Measurements from ENCODE around the gene RABEP2. TPM values are rescaled to one million over a fixed set of nuclear protein-coding genes. Genes with fewer than 3 reads are reported as not detected.

Gene RABEP2
- total and polyA plus RNA-seq, 2 donors, result 12.6 to 21.2 TPM

- H3K4me1 ChIP-seq (ENCODE audit: control insufficient read depth in 2 of 2, insufficient read depth in 2 of 2, low read length in 2 of 2), result peaks cover 11 to 46% of the 10 kb centered on the region in 2 donors
- peak overlapping the region; percentile 68 to 78 for H3K4me3 ChIP-seq (ENCODE audit: low read length in 2 of 2)
- WGBS, result 45% methylated on average over 11 of the region's 11 CpGs
- H3K27ac ChIP-seq (ENCODE audit: low read depth in 1 of 2, low read length in 1 of 2), result no peak overlapping the region
- peaks cover 0 to 8% of the 10 kb centered on the region in 2 donors for H3K9me3 ChIP-seq (ENCODE audit: control insufficient read depth in 2 of 2, insufficient read depth in 1 of 2, low read length in 1 of 2)
- H3K27me3 ChIP-seq (ENCODE audit: control insufficient read depth in 2 of 2, insufficient read depth in 1 of 2, low read length in 1 of 2), result peaks cover 0 to 12% of the 10 kb centered on the region in 2 donors
- H3K36me3 ChIP-seq (ENCODE audit: control insufficient read depth in 2 of 2, insufficient read depth in 2 of 2, low read length in 1 of 2), result peaks cover 0 to 2% of the 10 kb centered on the region in 2 donors
- no peak for DNase-seq (ENCODE audit: low read depth in 6 of 9, low spot score in 9 of 9)
These were observed 44.5 kb downstream of the RABEP2 start for GRCh38 chr16:28880589-28880915.

GRCh38 chr16:28879841-28880588, 45.0 kb downstream of the RABEP2 start:
- peak overlapping the region in 1 of 2 donors; percentile 25 for H3K27ac ChIP-seq (ENCODE audit: low read depth in 1 of 2, low read length in 1 of 2)
- DNase-seq (ENCODE audit: low read depth in 6 of 9, low spot score in 9 of 9), result peak; percentile 56 to 92 (median 77)

DNA sequence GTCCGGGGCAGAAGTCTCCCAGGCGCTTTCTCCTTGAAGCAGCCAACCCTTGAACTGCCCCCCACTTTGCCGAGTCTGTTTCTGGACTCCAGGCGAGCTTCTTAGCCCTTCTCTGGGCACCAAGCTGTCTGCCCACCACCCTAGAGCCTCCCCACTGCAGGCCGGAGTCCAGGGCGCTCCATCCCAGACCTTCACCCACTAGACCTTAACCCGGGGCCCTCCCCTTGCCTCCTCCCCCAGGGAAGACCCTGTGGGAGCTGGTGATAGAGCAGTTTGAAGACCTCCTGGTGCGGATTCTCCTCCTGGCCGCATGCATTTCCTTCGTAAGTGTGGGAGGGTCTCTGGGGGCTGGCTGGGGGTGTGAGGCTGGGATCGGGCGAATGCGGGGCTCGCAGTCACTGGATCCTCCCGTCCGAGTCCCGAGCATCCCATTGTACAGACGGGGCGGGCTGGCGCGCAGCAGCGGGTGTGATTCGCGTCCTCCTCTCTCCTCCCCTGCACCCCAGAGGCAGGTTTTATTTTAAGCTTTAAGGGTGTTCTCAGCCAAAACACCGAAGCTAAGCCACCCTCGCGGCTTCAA, 45.7 kb downstream of the RABEP2 start:
- Histone ChIP-seq H3K9me3 (ENCODE audit: control insufficient read depth in 2 of 2, insufficient read depth in 1 of 2, low read length in 1 of 2) (peaks cover 0 to 8% of the 10 kb centered on the region in 2 donors), H3K4me3 (ENCODE audit: low read length in 2 of 2) (peak overlapping the region; percentile 68 to 78), H3K27me3 (ENCODE audit: control insufficient read depth in 2 of 2, insufficient read depth in 1 of 2, low read length in 1 of 2) (peaks cover 0 to 12% of the 10 kb centered on the region in 2 donors), H3K27ac (ENCODE audit: low read depth in 1 of 2, low read length in 1 of 2) (peak overlapping the region in 1 of 2 donors; percentile 25), H3K36me3 (ENCODE audit: control insufficient read depth in 2 of 2, insufficient read depth in 2 of 2, low read length in 1 of 2) (peaks cover 5 to 8% of the 10 kb centered on the region in 2 donors), H3K4me1 (ENCODE audit: control insufficient read depth in 2 of 2, insufficient read depth in 2 of 2, low read length in 2 of 2) (peaks cover 11 to 46% of the 10 kb centered on the region in 2 donors)
- whole genome bisulfite sequencing, result 7% methylated on average over 27 of the region's 27 CpGs
- no peak for DNase-seq (ENCODE audit: low read depth in 6 of 9, low spot score in 9 of 9)

More at GRCh38 chr16:28879841-28880588, 45.0 kb downstream of the RABEP2 start:
- peaks cover 0 to 8% of the 10 kb centered on the region in 2 donors for H3K9me3 ChIP-seq (ENCODE audit: control insufficient read depth in 2 of 2, insufficient read depth in 1 of 2, low read length in 1 of 2)
- peaks cover 0 to 12% of the 10 kb centered on the region in 2 donors for H3K27me3 ChIP-seq (ENCODE audit: control insufficient read depth in 2 of 2, insufficient read depth in 1 of 2, low read length in 1 of 2)
- peaks cover under 1 to 6% of the 10 kb centered on the region in 2 donors for H3K36me3 ChIP-seq (ENCODE audit: control insufficient read depth in 2 of 2, insufficient read depth in 2 of 2, low read length in 1 of 2)
- WGBS, result 2% methylated on average over 66 of the region's 66 CpGs
- H3K4me1 ChIP-seq (ENCODE audit: control insufficient read depth in 2 of 2, insufficient read depth in 2 of 2, low read length in 2 of 2), result peaks cover 11 to 46% of the 10 kb centered on the region in 2 donors
- H3K4me3 ChIP-seq (ENCODE audit: low read length in 2 of 2), result peak overlapping the region; percentile 68 to 78

GRCh38 chr16:28878083-28878926, 46.7 kb downstream of the RABEP2 start, which contains the start of gene ATP2A1:
Gene ATP2A1, plus strand, starts transcription at chr16:28878488. Its CDS starts 184 bp downstream, at chr16:28878672.
- Histone ChIP-seq H3K27me3 (ENCODE audit: control insufficient read depth in 2 of 2, insufficient read depth in 1 of 2, low read length in 1 of 2) (peaks cover 0 to 12% of the 10 kb centered on the region in 2 donors), H3K27ac (ENCODE audit: low read depth in 1 of 2, low read length in 1 of 2) (no peak within 1 kb of the TSS), H3K4me3 (ENCODE audit: low read length in 2 of 2) (peak within 1 kb of the TSS; percentile 68 to 78), H3K9me3 (ENCODE audit: control insufficient read depth in 2 of 2, insufficient read depth in 1 of 2, low read length in 1 of 2) (peaks cover 0 to 8% of the 10 kb centered on the region in 2 donors), H3K4me1 (ENCODE audit: control insufficient read depth in 2 of 2, insufficient read depth in 2 of 2, low read length in 2 of 2) (peaks cover 11 to 44% of the 10 kb centered on the region in 2 donors), H3K36me3 (ENCODE audit: control insufficient read depth in 2 of 2, insufficient read depth in 2 of 2, low read length in 1 of 2) (peaks cover 12 to 18% of the 10 kb centered on the region in 2 donors)
- 92% methylated on average over 25 of the region's 25 CpGs for WGBS
- no peak for DNase-seq (ENCODE audit: low read depth in 6 of 9, low spot score in 9 of 9)

- no peak overlapping the region for H3K27ac ChIP-seq (ENCODE audit: low read depth in 1 of 2, low read length in 1 of 2)
- H3K4me3 ChIP-seq (ENCODE audit: low read length in 2 of 2), result no peak overlapping the region
- H3K36me3 ChIP-seq (ENCODE audit: control insufficient read depth in 2 of 2, insufficient read depth in 2 of 2, low read length in 1 of 2), result peaks cover 16 to 25% of the 10 kb centered on the region in 2 donors
- WGBS, result 90% methylated on average over 2 of the region's 2 CpGs
- DNase-seq (ENCODE audit: low read depth in 6 of 9, low spot score in 9 of 9), result no peak
- peaks cover 0 to 8% of the 10 kb centered on the region in 2 donors for H3K9me3 ChIP-seq (ENCODE audit: control insufficient read depth in 2 of 2, insufficient read depth in 1 of 2, low read length in 1 of 2)
- peaks cover 11 to 42% of the 10 kb centered on the region in 2 donors for H3K4me1 ChIP-seq (ENCODE audit: control insufficient read depth in 2 of 2, insufficient read depth in 2 of 2, low read length in 2 of 2)
- peaks cover 0 to 8% of the 10 kb centered on the region in 2 donors for H3K27me3 ChIP-seq (ENCODE audit: control insufficient read depth in 2 of 2, insufficient read depth in 1 of 2, low read length in 1 of 2)
These were observed 47.4 kb downstream of the RABEP2 start for GRCh38 chr16:28877655-28878000.

GRCh38 chr16:28876973-28877654, 47.9 kb downstream of the RABEP2 start:
- WGBS, result 45% methylated on average over 12 of the region's 12 CpGs
- peaks cover 0 to 8% of the 10 kb centered on the region in 2 donors for H3K27me3 ChIP-seq (ENCODE audit: control insufficient read depth in 2 of 2, insufficient read depth in 1 of 2, low read length in 1 of 2)
- no peak overlapping the region for H3K4me3 ChIP-seq (ENCODE audit: low read length in 2 of 2)
- H3K36me3 ChIP-seq (ENCODE audit: control insufficient read depth in 2 of 2, insufficient read depth in 2 of 2, low read length in 1 of 2), result peaks cover 21 to 30% of the 10 kb centered on the region in 2 donors
- H3K27ac ChIP-seq (ENCODE audit: low read depth in 1 of 2, low read length in 1 of 2), result peak overlapping the region in 1 of 2 donors; percentile 37
- H3K4me1 ChIP-seq (ENCODE audit: control insufficient read depth in 2 of 2, insufficient read depth in 2 of 2, low read length in 2 of 2), result peaks cover 11 to 42% of the 10 kb centered on the region in 2 donors
- peaks cover 0 to 8% of the 10 kb centered on the region in 2 donors for H3K9me3 ChIP-seq (ENCODE audit: control insufficient read depth in 2 of 2, insufficient read depth in 1 of 2, low read length in 1 of 2)
- peak in 2 of 9 donors; percentile 47 to 59 for DNase-seq (ENCODE audit: low read depth in 6 of 9, low spot score in 9 of 9)

DNA sequence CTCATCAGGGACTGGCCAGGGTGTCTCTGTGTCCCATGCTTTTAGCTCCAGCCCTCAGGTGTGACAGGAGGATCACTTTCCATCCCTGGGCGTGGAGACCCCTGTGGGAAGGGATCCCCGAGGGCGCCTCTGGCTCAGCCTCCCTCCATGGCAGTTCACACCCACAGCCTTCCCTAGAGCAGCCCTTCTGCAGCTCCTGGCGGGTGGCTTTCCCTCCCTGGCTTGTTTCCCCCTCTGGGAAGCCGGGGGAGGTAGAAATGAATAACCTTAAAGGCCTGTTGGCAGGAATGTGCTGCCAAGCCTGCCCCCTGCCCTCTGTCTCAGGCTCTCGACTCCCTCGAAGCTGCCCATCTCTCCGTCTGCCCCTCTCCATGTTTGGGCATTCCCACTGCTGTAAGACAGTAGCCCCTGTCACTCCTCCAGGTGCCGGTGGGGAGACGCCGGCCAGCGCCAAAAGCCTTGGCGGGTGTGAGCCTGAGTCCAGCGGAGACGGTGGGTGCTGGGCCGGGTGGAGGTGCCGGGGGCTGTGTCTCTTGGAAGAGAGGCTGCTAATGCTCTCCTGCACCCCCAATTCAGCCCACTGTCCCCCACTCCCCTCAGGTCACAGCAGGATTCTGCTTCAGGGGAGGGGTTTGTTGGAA, 48.9 kb downstream of the RABEP2 start:
- Histone ChIP-seq H3K36me3 (ENCODE audit: control insufficient read depth in 2 of 2, insufficient read depth in 2 of 2, low read length in 1 of 2) (peaks cover 30 to 39% of the 10 kb centered on the region in 2 donors), H3K9me3 (ENCODE audit: control insufficient read depth in 2 of 2, insufficient read depth in 1 of 2, low read length in 1 of 2) (peaks cover 0 to 10% of the 10 kb centered on the region in 2 donors), H3K27me3 (ENCODE audit: control insufficient read depth in 2 of 2, insufficient read depth in 1 of 2, low read length in 1 of 2) (peaks cover 0 to 8% of the 10 kb centered on the region in 2 donors), H3K27ac (ENCODE audit: low read depth in 1 of 2, low read length in 1 of 2) (no peak overlapping the region), H3K4me1 (ENCODE audit: control insufficient read depth in 2 of 2, insufficient read depth in 2 of 2, low read length in 2 of 2) (peaks cover 11 to 39% of the 10 kb centered on the region in 2 donors), H3K4me3 (ENCODE audit: low read length in 2 of 2) (no peak overlapping the region)
- WGBS, result 92% methylated on average over 17 of the region's 17 CpGs
- DNase-seq (ENCODE audit: low read depth in 6 of 9, low spot score in 9 of 9), result no peak
